DOHH2 (cell line): Measurements from ENCODE around the gene VWA1.

Experiments
- CTCF ChIP-seq: fragments of 200-600 bp; sonication (generic); IDR thresholded peaks from one replicate; pipeline ENCODE4 v1.5.1; 2014; ENCODE audit warnings: antibody characterized with exemption, mild to moderate bottlenecking, low read depth, low read length; ENCODE audit not compliant: poor library complexity, severe bottlenecking
- EZH2phosphoT487 ChIP-seq: fragments of 200-600 bp; sonication (generic); IDR thresholded peaks from 2 replicates; pipeline ENCODE4 v1.6.1; 2017; ENCODE audit warnings: borderline replicate concordance, mild to moderate bottlenecking, antibody characterized with exemption, low read length, moderate library complexity, mixed read lengths

GRCh38 chr1:1438531-1439381, 3.3 kb downstream of the VWA1 start:
- TF ChIP-seq CTCF (no peak), EZH2phosphoT487 (no peak)
